Activated CD4-positive, alpha-beta T cell treated with anti-CD3 and anti-CD28 coated beads for 1 hour (primary cell): ENCODE data around the gene CCT2.
"Not testable (repeated sequence)": the region's sequence is repeated elsewhere in the genome, so short reads cannot be mapped to it uniquely, and the experiment has no call there.

Experiments
- DNase-seq: peaks from one replicate; pipeline ENCODE4 v3.0.0-alpha.2; 2020

CCT2 gene

GRCh38 chr12:69589082-69589481, 3.8 kb downstream of the CCT2 start:
- no peak for DNase-seq

DNA sequence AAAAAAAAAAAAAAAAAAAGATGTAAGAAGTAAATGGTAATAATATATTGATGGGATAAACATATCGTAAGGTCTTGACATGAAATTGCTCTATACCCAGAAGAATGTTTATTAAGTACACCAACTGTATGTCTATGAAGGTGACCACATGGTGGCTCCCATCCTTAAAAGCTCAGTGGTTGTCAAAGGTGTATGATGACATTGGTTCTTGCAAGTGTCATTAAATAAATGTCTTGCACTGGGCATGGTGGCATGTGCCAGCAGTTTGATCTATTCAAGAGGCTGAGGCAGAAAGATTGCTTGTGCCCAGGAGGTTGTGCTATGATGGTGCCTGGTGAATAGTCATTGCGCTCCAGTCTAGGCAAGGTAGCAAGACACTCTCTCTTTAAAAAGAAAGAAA, 10.4 kb downstream of the CCT2 start:
- DNase-seq, result no peak

- no peak for DNase-seq
Measured at GRCh38 chr12:69598174-69598753, 13.0 kb downstream of the CCT2 start.

DNA sequence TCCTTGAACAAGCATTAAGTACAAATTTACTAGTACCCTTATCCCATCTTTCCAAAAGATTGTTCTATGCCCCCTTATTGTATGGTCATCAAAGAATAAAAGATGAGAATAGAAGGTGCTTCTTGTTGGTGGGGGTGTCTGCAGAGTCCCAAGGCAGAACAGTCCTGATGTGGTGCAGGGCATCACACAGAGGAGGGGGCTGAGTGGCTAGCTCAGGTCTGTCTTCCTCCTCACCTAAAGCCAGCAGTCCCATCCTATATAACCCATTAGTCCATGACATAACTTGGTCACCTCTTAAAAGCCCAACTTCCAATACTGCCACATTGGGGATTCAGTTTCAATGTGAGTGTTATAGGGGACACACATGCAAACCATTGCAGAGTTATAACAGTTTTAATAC, 15.5 kb downstream of the CCT2 start:
- DNase-seq, result no peak

DNA sequence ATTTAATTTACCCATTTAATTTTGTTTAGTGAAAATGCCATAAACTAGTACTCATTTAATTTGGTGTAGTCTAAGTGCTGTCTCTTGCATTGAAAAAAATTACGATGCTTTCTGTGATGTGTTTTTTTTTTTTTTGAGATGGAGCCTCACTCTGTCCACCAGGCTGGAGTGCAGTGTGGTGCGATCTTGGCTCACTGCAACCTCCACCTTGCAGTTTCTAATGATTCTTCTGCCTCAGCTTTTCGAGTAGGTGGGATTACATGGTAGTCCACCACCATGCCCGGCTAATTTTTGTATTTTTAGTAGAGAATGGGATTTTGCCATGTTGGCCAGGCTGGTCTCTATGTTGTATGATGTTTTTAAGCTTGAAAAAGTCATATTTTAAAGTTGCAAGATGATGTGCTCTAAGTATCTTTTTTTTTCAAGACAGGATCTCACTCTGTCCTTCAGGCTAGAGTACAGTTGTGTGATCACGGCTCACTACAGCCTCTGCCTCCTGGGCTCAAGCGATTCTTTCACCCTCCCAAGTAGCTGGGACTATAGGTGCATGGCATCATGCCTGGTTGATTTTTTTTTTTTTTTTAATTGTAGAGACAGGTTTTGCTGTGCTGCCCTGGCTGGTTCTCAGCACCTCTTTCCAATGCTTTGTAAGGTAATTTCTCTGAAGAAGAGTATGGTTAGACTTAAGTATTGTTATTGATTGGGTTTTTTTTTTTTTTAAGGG, 16.9 kb downstream of the CCT2 start:
- DNase-seq, result no peak

GRCh38 chr12:69602954-69603353, 17.7 kb downstream of the CCT2 start:
- DNase-seq, result no peak

- not testable (repeated sequence) for DNase-seq
Measured at GRCh38 chr12:69603556-69603955, 18.3 kb downstream of the CCT2 start.

- DNase-seq, result not testable (repeated sequence)
Measured at GRCh38 chr12:69604275-69604674, 19.0 kb downstream of the CCT2 start.

- no peak for DNase-seq
Measured at GRCh38 chr12:69608114-69608513, 22.9 kb downstream of the CCT2 start.

GRCh38 chr12:69610126-69610525, 24.9 kb downstream of the CCT2 start:
- no peak for DNase-seq

DNA sequence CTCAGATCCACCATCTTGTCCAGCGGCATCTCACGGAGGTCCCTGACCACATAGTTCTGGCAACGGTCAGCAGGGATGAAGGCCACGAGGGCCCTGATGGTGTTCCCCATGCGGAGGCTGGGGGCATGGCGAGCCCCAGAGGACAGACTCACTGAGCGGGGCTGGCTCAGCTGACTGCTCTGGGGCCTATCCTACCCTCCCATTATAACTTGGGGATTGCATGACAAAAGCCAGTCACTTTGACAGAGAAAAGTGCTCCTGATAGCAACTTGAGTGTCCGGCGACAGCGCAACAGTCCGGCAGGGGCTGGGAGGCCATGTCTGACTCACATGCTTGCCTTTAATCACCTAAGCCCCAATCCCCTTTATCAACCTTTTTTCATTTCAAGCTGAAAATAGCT, 25.5 kb downstream of the CCT2 start, which contains the start of gene LRRC10:
LRRC10 (minus strand) TSS at position 179 of the 400 bp plus-strand sequence; CDS start at position 110, 69 bp downstream.
- DNase-seq, result no peak

GRCh38 chr12:69613351-69613750, 28.1 kb downstream of the CCT2 start:
- DNase-seq, result no peak

- no peak for DNase-seq
Measured at GRCh38 chr12:69616025-69616424, 30.8 kb downstream of the CCT2 start.

- DNase-seq, result no peak
Measured at GRCh38 chr12:69619050-69619449, 33.8 kb downstream of the CCT2 start.

DNA sequence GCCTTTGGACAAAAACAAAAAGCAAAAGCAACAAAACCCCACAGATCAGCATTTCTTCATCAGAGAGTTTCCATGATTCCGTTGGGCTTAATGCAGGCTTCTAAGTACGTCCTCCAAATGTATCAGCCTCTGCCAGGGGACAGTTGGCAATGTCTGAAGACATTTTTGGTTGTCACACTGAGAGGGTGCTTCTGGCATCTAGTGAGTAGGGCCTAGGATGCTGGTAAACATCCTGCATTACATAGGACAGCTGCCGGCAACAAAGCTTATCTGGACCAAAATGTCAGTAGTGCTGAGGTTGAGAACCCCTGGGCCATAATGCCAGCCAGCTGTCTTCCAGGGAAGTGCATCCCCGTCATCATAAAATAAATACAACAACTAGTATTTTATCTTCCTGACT, 34.8 kb downstream of the CCT2 start:
- no peak for DNase-seq

DNA sequence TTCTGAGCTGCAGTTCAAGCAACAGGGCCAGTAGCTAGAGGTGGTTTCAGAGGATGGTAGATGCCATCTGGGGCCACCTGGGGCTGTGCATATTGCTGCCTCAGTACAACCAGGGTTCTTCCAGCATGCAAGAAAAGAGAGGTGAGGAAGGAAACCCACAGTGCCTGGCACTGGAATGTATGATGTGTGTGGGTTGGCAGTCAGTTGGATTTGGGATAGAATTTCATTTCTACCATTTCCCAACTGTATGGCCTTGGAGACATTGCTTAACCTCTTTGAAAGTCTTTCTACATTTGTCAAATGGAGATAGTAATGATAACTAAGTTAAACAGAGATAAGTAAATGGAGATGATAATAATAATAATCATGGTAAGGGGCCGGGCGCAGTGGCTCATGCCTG, 35.7 kb downstream of the CCT2 start:
- DNase-seq, result no peak

GRCh38 chr12:69621551-69621950, 36.3 kb downstream of the CCT2 start:
- DNase-seq, result no peak

GRCh38 chr12:69623970-69624369, 38.7 kb downstream of the CCT2 start:
- no peak for DNase-seq

DNA sequence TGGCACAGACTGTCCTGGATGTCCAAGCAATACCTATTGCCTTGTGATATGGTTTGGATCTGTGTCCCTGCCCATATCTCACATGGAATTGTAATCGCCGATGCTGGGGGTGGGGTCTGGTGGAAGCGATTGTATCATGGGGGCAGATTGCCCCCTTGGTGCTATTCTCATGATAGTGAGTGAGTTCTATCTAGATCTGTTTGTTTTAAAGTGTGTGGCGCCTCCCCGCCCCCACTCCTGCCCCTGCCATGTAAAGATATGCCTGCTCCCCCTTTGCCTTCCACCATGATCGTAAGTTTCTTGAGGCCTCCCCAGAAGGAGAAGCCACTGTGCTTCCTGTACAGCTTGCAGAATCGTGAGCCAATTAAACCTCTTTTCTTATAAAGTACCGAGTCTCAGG, 42.2 kb downstream of the CCT2 start:
- DNase-seq, result no peak

DNA sequence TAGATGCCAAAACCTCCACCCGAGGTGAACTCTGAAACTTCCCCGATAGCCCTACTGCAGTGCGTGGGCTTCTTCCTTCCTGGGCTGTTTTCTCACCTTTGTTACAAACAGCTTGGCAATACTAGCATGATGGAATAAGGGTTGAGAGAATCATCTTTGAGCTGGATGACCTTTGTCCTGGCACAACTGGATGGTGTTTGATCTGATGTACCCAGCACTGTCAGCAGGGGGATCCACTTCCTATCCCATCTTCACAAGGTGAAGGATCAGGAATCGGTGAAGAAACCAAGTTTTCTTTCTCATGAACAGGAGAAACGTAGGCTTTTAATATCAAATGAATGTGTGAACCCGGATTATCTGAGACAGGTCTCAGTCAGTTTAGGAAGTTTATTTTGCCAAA, 44.9 kb downstream of the CCT2 start:
- DNase-seq, result no peak

- no peak for DNase-seq
Measured at GRCh38 chr12:69633061-69633460, 47.8 kb downstream of the CCT2 start.

- DNase-seq, result peak; percentile 29
Measured at GRCh38 chr12:69639400-69640016, 54.2 kb downstream of the CCT2 start.

DNA sequence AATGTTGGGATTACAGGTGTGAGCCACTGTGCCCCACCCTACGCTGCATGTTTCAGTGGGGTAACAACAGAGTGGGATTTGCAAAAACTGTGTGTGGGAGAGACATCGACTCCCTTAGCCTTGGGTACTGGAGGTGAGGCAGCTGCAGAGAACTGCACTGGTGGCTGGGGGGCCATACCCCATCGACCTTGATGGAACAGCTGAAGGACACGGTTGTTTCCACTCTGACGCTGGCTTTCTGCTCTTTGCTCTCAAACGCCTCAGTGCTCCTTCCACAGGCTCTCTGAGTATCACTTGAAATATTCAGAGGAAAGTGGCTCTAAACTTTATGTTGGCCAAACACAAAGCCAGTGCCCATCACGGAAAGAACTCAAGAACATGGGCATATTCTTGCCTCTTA, 56.3 kb downstream of the CCT2 start:
- DNase-seq, result no peak

- DNase-seq, result no peak
Measured at GRCh38 chr12:69642531-69642930, 57.3 kb downstream of the CCT2 start.
